DND-41 (cell line): ENCODE results near the gene SMCP.

Experiments
- CTCF ChIP-seq: IDR thresholded peaks from 2 replicates; pipeline ENCODE4 v1.5.1; 2012; ENCODE audit warnings: borderline replicate concordance, low read length, moderate library complexity, mild to moderate bottlenecking; ENCODE audit not compliant: poor library complexity, severe bottlenecking; ENCODE audit errors: extremely low read depth
- EZH2 ChIP-seq: IDR thresholded peaks from 3 replicates; pipeline ENCODE4 v1.6.1; 2012; ENCODE audit warnings: borderline replicate concordance, low read depth, mild to moderate bottlenecking, moderate library complexity, low read length, inconsistent platforms; ENCODE audit not compliant: severe bottlenecking

GRCh38 chr1:152858062-152858461 lies 20.1 kb upstream of the SMCP start:
- TF ChIP-seq CTCF (no peak), EZH2 (no peak)
